GM18858 (cell line): ENCODE results near the gene ARHGAP26.

Experiments used
- ATAC-seq: cut with Tn5 transposase; IDR thresholded peaks from one replicate; pipeline ENCODE4 v1.9.1; 2021; ENCODE audit not compliant: unreplicated experiment

Gene ARHGAP26

GRCh38 chr5:143213231-143213850, 443.2 kb downstream of the ARHGAP26 start:
- ATAC-seq, result no peak

GRCh38 chr5:143213851-143214363, 443.7 kb downstream of the ARHGAP26 start:
- peak; percentile 54 for ATAC-seq

GRCh38 chr5:143214458-143214857, 444.3 kb downstream of the ARHGAP26 start:
- no peak for ATAC-seq

- no peak for ATAC-seq
Observed at GRCh38 chr5:143214890-143215289, 444.7 kb downstream of the ARHGAP26 start.

- no peak for ATAC-seq
Observed at GRCh38 chr5:143215690-143216089, 445.5 kb downstream of the ARHGAP26 start.

- ATAC-seq, result no peak
Observed at GRCh38 chr5:143216211-143216610, 446.0 kb downstream of the ARHGAP26 start.

- no peak for ATAC-seq
Observed at GRCh38 chr5:143217065-143217803, 447.1 kb downstream of the ARHGAP26 start.

- peak; percentile 31 for ATAC-seq
Observed at GRCh38 chr5:143217804-143218160, 447.6 kb downstream of the ARHGAP26 start.

- no peak for ATAC-seq
Observed at GRCh38 chr5:143218517-143219170, 448.5 kb downstream of the ARHGAP26 start.

GRCh38 chr5:143219696-143220095, 449.5 kb downstream of the ARHGAP26 start:
- ATAC-seq, result no peak

- ATAC-seq, result no peak
Observed at GRCh38 chr5:143220748-143221251, 450.6 kb downstream of the ARHGAP26 start.

- ATAC-seq, result peak; percentile 58
Observed at GRCh38 chr5:143222287-143223231, 452.4 kb downstream of the ARHGAP26 start.

- no peak for ATAC-seq
Observed at GRCh38 chr5:143224672-143225071, 454.5 kb downstream of the ARHGAP26 start.

GRCh38 chr5:143225511-143225910, 455.3 kb downstream of the ARHGAP26 start:
- ATAC-seq, result no peak

GRCh38 chr5:143226361-143226760, 456.2 kb downstream of the ARHGAP26 start:
- ATAC-seq, result no peak

GRCh38 chr5:143226872-143227271, 456.7 kb downstream of the ARHGAP26 start:
- ATAC-seq, result no peak

- no peak for ATAC-seq
Observed at GRCh38 chr5:143227301-143227700, 457.1 kb downstream of the ARHGAP26 start.

- ATAC-seq, result no peak
Observed at GRCh38 chr5:143228597-143229293, 458.6 kb downstream of the ARHGAP26 start.

GRCh38 chr5:143229426-143229895, 459.3 kb downstream of the ARHGAP26 start:
- peak; percentile 29 for ATAC-seq
